ENCODE results near the gene LHX5.

The LHX5 gene

DNA sequence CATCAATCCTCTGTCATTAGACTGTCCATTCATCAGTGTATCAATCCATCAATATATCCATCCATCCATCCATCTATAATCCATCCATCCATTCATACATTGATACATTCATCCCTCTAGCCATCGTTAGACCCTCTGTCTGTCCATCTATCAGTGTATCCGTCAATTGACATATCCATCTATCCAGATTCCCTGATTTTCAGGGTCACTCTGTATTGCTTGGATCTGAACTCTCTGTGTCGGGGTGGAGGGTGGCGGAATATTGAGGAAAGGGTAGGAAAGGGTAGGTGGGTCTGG lies 32.4 kb downstream of the LHX5 start:
- no peak for DNase-seq (ENCODE audit: low read depth)

DNA sequence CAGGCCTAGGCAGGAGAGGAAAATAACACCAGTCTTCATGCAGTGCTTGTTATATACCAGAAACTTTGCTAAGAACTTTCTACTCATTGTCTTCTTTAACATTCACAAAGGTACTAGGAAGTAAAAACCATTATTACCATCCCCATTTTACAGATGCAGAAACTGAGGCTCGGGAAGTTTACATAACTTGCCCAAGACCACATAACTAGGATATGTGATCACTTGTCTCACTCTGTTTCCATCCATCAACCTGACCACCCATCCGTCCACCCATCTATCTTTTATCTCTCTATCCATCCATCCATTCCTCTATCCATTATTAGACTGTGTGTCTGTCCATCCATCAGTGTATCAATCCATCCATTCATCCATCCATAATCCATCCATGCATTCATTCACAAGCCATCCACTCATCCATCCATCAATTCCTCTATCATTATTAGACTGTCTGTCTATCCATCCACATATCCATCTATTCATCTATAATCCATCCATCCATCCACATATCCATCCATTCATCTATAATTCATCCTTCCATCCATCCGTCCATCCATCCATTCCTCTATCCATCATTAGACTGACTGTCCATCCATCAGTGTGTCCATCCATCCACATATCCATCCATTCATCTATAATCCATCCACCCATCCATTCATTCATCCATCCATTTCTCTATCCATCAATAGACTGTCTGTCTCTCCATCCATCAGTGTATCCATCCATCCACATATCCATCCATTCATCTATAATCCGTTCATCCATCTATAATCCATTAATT lies 33.0 kb downstream of the LHX5 start:
- no peak for DNase-seq (ENCODE audit: low read depth)

DNA sequence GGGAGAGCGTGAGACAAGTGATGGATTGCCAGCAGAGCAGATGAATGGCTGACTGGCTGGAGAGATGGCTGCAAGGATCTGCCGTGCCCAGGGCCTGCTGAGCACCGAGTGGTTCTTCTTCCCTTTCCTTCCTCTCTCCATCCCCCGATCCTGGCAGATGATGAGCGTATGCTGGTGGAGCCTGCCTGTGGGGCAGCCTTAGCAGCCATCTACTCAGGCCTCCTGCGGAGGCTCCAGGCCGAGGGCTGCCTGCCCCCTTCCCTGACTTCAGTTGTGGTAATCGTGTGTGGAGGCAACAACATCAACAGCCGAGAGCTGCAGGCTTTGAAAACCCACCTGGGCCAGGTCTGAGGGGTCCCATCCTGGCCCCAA lies 34.0 kb downstream of the LHX5 start:
- no peak for DNase-seq (ENCODE audit: low read depth)

DNA sequence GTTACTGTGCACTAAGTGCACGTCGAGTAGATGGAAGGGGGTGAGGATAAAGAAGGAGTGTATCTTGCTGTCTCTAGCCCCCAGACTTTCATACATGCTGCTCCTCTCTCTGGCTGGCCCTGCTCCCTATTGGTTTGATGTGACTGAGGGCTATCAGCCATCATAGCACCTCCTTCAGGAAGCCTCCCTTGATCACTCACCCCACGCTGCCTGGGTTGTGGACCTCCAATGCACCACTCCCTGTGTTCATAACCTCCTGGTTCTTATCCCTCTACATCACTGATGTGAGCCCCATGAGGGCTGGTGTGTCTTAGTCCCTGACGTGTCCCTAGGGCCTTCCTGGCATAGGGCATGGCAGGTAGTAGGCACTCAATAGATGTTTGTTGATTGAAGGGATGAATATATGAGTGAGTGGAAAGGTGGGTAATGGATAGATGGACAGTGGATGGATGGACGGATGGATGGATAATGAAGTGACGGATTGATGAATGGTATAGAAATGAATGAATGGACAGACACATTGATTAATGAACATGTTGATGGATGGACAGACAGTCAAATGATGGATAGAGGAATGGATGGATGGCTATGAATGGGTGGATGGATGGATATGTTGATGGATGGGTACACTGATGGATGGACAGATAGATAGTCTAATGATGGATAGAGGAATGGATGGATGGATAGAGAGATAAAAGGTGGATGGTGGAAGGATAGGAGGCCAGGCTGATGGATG lies 34.5 kb downstream of the LHX5 start:
- DNase-seq (ENCODE audit: low read depth) = no peak

DNA sequence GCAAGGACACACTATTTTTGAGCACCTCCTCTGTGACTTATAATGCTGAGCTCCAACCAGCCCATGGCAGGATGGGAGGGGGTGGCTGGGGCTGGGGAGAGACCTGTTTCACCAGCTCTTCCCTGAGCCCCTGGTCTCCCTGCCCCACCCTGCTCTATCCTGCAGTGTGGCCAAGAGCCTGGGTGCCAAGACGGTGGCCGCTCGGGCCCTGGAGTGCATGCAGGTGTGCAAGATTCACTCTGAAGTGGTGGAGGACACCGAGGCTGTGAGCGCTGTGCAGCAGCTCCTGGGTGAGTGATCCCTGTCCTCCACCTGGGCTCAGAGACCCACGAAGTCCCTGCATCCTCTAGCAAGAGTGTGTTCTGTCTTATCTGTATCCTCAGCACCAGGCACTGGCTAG lies 35.1 kb downstream of the LHX5 start:
- no peak for DNase-seq (ENCODE audit: low read depth)

DNA sequence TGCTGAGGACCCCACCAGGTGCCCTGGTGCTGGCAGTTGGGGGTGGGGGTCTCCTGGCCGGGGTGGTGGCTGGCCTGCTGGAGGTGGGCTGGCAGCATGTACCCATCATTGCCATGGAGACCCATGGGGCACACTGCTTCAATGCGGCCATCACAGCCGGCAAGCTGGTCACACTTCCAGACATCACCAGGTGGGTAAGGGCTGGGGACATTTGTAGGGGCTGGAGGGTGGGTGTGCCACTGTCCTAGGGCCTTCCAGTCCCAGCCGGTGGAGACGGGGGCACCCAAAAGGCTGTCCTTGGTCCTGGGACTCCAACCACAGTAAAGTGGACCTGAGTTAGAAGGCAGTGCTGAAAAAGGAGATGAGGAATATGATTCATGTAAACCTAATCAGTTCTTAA lies 36.3 kb downstream of the LHX5 start:
- DNase-seq (ENCODE audit: low read depth) = no peak

DNA sequence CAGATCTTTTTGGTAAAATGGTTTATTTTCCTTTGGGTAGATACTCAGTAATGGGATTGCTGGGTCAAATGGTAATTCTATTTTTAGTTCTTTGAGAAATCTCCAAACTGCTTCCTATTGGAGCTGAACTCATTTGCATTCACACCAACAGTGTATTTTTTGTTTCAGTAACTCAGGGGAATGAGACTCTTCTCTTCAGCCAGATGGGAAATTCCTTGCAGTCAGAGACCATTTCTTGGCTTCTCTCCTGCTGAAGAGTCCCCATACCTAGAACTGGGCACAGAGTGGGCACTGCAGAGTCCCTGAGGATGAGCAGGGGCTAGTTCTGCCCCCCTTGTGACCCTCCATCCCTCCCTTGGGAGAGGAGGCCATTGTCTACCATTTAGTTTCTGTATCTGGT lies 38.7 kb downstream of the LHX5 start:
- DNase-seq (ENCODE audit: low read depth) = no peak

DNA sequence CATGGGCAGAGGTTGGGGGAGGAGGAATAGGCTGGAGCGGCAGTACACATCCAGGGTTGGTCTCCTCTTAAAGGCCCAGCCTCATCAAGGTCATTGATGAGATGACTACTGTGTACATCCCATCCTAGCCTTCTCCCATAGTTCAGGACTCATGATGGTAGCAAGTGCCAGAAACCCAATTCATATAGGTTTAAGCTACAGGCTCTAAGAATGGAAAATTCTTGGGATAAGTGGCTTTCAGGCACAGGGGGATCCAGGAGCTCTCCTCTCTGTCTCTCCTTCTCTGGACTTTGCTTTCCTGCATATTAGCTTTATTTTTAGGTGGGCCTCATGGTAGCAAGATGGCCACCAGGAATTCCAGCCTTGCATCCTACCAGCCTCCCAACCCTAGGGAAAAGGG lies 43.2 kb downstream of the LHX5 start:
- no peak for DNase-seq (ENCODE audit: low read depth)

DNA sequence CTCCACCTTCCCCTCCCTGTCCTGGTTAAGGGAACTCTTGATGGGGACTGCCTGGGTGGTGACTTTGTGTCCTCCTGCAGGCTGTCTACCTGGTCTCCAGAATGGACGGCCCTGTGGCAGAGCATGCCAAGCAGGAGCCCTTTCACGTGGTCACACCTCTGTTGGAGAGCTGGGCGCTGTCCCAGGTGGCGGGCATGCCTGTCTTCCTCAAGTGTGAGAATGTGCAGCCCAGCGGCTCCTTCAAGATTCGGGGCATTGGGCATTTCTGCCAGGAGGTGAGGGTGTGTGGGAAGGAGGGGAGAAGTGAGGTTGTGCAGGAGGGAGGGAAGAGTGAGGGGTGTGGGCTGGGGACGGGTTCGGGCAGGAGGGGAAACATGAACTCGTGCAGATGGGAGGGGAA lies 43.8 kb downstream of the LHX5 start:
- DNase-seq (ENCODE audit: low read depth) = no peak

DNA sequence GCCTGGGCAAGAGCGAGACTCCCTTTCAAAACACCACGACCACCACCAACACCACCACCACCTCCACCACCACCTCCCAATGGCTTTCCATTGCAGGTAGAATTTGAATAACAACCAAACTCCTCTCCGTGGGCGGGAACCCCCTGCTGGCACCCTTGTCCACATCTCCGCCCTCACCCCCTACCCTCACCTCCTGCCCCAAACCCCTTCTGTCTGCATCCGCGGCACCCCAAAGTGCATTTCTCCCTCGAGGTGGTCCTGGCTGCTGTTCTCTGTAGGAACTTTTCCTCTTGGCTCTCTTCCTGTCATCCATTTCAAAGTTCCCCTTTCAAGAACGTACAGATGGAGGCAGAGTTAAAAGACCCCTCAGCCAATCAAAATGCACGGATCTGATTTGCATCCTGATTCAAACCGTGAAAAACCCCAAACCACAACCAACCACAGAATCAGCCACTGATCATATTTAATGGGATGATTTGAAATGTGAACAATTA lies 45.7 kb downstream of the LHX5 start:
- no peak for DNase-seq (ENCODE audit: low read depth)

DNA sequence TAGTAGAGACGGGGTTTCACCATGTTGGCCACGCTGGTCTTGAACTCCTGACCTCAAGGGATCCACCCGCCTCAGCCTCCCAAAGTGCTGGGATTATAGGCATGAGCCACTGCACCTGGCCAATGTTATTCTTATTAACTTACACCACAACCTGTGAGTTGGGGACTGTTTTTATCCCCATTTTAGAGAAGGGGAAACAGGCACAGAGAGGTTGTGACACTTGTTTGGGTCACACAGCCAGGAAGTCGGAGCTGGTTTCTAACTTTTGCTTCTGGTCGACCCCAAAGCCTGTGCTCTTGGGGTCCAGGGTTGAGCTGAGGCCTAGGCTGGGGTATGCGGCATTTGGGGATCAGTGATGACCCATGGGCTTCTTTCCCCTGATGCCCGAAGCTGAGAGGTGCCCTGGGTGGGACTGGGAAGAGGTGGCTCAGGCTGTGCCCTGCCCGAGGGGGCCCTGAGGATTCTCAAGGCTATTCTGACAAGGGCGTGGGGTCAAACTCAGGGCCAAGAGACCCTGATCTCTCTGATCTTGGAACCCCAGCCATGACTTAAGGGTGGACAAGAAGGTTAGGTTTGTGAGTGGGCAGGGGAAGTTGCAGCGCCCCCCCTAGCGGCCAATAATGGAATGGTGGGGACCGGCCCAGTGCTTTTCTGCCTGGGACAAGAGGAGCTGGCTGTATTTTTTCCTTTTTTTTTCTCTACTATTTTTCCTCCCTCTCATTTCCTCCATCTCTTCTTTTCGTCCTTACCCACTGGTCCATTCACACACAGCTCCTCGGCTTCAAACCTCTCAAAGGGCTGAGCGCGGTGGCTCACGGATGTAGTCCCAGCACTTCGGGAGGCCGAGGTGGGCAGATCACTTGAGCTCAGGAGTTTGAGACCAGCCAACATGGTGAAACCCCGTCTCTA lies 46.5 kb downstream of the LHX5 start:
- DNase-seq (ENCODE audit: low read depth) = peak; percentile 32

DNA sequence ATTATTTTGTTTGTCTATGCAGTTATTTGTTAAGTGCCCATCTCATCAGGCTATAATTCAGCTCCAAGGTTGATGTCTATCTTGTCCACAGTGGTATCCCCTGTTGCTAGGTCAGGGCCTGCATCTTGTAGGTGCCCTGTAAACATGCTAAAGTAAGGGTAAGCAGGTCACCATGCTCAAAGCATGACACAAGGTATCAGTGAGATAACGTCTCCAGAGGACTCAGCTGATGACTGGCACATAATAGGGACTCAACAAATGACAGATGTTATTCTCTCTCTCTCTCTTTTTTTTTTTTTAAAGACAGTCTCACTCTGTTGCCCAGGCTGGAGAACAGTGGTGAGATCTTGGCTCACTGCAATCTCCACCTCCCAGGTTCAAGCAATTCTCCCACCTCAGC lies 47.2 kb downstream of the LHX5 start:
- no peak for DNase-seq (ENCODE audit: low read depth)

DNA sequence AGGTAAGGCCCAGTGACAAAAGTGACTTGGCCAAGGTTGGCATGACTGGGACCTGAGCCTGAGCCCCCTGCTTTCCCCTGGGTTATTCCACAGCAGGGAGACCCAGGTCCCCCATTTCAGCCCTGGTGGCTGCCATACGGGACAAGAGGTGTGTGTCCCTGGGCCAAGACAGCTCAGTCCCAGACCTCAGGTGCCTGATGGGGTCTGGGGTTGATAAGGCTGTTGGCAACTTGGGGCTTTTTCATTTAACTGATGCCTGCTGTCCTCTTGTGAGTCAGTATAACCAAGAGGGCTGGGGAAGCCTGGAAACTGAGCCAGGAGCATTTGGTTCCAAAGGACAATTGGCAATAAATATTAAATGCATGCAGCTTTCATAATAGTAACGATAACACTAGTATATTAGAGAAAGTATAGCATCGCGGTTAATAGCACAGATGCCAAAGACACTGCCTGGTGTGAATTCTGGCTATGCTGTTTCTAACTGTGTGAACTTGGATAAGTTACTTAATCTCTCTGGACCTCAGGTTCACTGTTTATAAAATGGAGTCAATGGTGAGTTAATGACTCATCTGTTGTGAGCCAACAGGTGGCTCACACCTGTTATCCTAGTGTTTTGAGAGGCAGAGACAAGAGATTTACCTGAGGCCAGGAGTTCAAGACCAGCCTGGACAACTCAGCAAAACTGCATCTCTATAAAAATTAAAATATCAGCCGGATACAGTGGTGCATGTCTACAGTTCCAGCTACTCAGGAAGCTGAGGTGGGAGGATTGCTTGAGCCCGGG lies 48.6 kb downstream of the LHX5 start:
- DNase-seq (ENCODE audit: low read depth) = no peak

DNA sequence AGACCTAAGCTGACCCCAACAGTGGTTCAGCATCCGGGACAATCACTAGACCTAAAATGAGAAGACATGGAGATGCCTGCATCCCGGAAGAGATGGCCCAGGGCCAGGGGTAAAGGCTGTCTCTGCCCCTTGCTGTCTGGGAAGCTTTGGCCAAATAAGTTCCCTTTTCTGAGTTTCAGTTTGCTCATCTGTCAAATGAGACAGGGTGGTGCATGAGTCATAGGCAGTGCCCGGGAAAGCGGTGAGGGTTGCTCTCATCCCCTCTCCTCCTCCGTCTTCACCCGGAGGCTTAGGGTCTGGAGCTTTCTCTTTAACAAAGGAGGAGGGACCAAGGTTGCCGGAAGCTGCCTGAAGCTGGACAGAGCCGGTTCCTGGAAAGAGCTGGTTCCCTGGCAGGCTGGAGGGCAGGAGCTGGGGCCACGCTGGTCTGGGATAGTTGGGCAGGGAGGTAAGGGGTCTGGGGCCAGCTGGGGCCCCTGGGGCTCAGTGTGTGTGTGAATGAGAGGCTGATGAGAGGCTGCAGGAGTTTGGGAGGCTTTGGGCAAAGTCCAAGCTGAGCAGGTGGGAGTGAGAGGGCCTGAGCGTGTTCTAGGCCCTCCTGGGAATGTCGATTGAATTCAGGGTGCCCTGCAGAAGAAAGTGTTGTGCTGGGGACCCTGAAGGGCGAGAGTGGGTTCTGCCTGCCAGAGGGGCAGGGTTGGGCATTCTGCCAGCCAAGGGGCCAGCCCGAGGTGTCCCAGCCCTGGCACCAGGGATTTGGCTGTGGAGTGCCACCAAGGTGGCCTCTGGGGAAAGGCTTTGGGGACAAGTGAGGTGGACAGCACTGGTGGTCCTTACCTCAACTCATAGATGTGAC lies 49.4 kb downstream of the LHX5 start, which contains the start of gene SDSL:
TSS of gene SDSL (plus strand) at position 351 of the 856 bp plus-strand sequence. CDS start 5,603 bp downstream, outside the sequence.
- no peak for DNase-seq (ENCODE audit: low read depth)

DNA sequence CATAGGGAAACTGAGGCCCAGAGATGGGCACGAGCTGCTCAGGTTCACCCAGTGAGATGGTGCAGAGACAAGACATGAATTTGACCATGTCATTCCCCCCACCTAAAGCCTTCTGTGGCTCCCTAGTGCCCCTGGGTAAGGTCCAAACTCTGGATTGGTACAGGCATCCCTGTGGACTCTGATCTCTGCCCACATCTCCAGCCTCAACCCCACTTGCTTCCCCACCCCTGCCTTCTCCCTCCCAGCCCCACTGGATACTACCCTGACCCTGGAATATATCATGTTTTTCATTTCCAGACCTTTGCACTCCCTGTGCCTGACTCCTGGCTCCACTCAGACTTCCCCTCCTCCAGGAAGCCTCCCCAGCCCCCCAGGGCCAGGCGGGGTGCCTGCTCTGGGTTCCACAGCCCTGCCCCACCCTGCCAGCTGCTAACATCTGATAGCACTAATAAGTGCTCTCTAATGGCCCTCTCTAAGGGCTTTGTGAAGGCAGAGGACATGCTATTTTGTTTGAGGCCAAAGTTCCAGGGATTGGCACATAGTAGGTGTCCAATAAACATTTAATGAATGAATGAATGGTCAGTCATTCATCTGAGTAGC lies 50.6 kb downstream of the LHX5 start:
- no peak for DNase-seq (ENCODE audit: low read depth)

DNA sequence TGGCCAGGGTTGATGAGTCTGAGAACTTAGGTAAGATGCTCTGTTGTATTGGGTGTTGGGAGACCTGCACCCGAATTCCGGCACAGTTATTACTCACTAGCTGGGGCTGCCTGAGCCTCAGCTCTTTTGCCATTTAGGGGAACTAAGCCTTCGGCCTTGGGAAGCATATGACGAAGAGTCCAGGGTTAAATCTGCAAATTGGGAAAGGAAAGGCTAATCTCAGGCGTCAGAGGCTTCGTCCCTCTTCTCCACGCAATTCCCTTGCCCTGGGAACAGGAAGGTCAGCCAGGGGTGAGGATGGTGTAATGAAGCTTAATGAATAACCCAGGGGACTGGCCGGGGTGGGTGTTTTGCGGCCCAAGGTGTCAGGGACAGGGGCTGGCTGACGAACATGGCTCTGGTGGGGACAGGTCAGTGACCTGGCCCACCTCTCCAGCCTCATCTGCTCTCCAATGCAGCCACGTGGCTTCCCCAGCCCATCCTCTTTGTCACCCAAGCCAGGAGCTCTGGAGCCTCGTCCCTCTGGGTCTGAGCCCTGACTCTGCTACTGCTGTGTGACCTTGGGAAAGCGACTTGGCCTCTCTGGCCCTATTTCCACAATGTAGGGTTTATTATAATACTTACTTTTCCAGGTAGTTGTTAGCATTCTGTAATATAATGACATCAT lies 53.3 kb downstream of the LHX5 start:
- DNase-seq (ENCODE audit: low read depth) = no peak

DNA sequence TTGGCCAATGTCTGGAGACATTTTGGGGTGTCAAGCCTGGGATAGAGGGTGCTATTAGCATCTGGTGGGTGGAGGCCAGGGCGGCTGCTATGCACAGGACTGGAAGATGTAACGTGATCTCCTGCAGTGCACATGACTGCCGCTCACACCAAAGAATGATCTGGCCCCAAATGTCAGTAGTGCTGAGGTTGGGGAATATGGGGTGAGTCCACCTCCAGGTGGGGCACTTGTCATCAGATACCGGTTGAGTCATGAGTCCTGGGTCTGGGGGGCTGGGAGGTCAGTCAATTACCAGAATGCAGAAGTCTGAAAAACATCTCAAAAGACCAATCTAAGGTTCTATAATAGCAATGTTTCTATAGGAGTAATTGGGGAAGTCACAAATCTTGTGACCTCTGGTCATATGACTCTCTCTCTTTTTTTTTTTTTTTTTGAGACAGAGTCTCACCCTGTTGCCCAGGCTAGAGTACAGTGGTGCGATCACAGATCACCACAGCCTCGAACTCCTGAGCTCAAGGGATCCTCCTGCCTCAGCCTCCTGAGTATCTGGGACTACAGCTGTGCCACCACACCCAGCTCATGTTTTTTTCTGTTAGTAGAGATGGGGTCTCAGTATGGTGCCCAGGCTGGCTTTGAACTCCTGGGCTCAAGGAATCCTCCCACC lies 55.4 kb downstream of the LHX5 start:
- no peak for DNase-seq (ENCODE audit: low read depth)

DNA sequence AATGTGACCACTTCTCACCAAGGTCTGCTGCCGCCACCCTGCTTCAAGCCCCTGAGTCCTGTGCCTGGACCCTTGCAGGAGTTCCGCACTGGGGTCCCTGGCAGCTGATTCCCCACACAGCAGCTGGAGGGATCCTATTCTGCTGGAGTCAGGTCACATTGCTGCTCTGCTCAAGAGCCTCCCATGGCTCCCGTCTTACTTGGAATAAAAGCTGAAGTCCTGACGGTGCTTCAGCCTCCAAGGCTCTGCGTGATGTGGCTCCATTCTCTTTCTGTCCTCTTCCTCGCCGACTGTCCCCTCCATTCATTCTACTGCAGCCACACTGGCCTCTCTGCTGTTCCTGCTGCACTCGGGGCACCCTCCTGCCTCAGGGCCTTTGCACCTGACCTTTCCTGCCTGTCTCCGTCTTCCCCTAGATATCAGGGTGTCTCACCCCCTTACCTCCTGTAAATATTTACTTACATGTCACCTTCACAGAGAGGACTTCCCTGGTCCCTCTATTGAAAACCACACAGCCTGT lies 57.1 kb downstream of the LHX5 start:
- no peak for DNase-seq (ENCODE audit: low read depth)

DNA sequence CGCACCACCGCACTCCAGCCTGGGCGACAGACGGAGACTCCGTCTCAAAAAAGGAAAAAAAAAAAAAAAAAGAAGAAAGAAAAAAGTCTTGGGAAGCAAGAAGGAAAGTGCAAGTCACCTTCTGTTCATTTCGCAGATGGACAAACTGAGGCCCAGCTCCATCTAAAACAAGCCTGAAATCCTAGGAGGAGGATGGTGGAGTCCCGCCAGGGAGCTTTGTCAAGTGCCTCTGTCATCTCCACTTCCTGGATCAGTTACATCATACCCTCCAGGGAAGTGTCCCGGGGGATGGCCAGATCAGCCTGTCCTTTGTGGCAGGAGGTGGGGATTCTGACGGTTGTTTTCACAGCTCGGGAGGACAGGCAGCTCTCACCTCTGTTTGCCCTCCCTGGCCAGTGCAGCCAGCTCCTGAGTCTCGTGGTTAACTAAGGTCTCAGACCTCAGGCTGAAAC lies 58.2 kb downstream of the LHX5 start:
- DNase-seq (ENCODE audit: low read depth) = no peak

Measured in stimulated activated CD8-positive, alpha-beta memory T cell treated with anti-CD3 and anti-CD28 coated beads, Interleukin-7, amount 100 ng/mL, for 24 hours (primary cell).